ENCODE measurements around the gene URGCP. TPM values are rescaled to one million over a fixed set of nuclear protein-coding genes. Genes with fewer than 3 reads are reported as not detected.

The URGCP gene
- total RNA-seq, 1 experiment from 2014 or later: 19.5 TPM

- no peak overlapping the region for H3K27ac Mint-ChIP-seq
- CTCF ChIA-PET: interaction anchor here (2.4 kb wide), 1 partner anchor 9 kb away, joined by 14 read pairs; no protein-coding TSS in a partner anchor
- H3K36me3 Mint-ChIP-seq: 0 out of 2 replicates have a peak, but pooled peaks cover 3% of the 10 kb centered on the region
- POLR2A ChIA-PET: no interaction called here
- H3K27me3 Mint-ChIP-seq (ENCODE audit: low read depth): no peaks in the 10 kb centered on the region; the same call in 1 of the 2 replicates
- peaks cover 14% of the 10 kb centered on the region for H3K4me1 Mint-ChIP-seq
- no peak for DNase-seq (ENCODE audit: low spot score)
- ATAC-seq: no peak
- TF ChIP-seq ELF4 (CRISPR knock-in tag; IDR thresholded peaks at IDR 0.05; ENCODE audit: low read depth) (no peak), FOXP4 (CRISPR knock-in tag; IDR thresholded peaks at IDR 0.05) (no peak), GTF2I (CRISPR knock-in tag; conservative IDR thresholded peaks at IDR 0.05) (no peak), GRHL2 (CRISPR knock-in tag; IDR thresholded peaks at IDR 0.05; ENCODE audit: insufficient replicate concordance, severe bottlenecking) (no peak)
- H3K9me3 Mint-ChIP-seq: no peaks in the 10 kb centered on the region
- no peak overlapping the region for H3K4me3 Mint-ChIP-seq
Observed at GRCh38 chr7:43953071-43953470, 46.7 kb upstream of the URGCP start.

- Mint-ChIP-seq H3K27ac (no peak overlapping the region), H3K4me1 (peaks cover 17% of the 10 kb centered on the region), H3K9me3 (no peaks in the 10 kb centered on the region), H3K36me3 (no peaks in the 10 kb centered on the region), H3K27me3 (ENCODE audit: low read depth) (no peaks in the 10 kb centered on the region; the same call in 1 of the 2 replicates), H3K4me3 (no peak overlapping the region)
- ChIA-PET CTCF (interaction anchor here (0.6 kb wide), 1 partner anchor 301 kb away, joined by 4 read pairs; no protein-coding TSS in a partner anchor), POLR2A (no interaction called here)
- TF ChIP-seq NFATC4 (CRISPR knock-in tag; IDR thresholded peaks at IDR 0.05): no peak
- no peak for TF ChIP-seq GABPB1 (CRISPR knock-in tag; IDR thresholded peaks at IDR 0.05)
- no peak for TF ChIP-seq TEAD1 (CRISPR knock-in tag; IDR thresholded peaks at IDR 0.05)
- no peak for DNase-seq (ENCODE audit: low spot score)
- ATAC-seq: no peak
Observed at GRCh38 chr7:43952028-43952427, 45.6 kb upstream of the URGCP start.

- H3K4me3 Mint-ChIP-seq: no peak overlapping the region
- TF ChIP-seq IRF2 (CRISPR knock-in tag; IDR thresholded peaks at IDR 0.05; ENCODE audit: borderline replicate concordance, low read depth): no peak
- TF ChIP-seq FOXP1 (CRISPR knock-in tag; IDR thresholded peaks at IDR 0.05; ENCODE audit: borderline replicate concordance): no peak
- TF ChIP-seq ZNF263 (CRISPR knock-in tag; IDR thresholded peaks at IDR 0.05; ENCODE audit: low read depth): no peak
- no peak for TF ChIP-seq SP1 (CRISPR knock-in tag; conservative IDR thresholded peaks at IDR 0.05)
- TF ChIP-seq ZNF396 (CRISPR knock-in tag; IDR thresholded peaks at IDR 0.05; ENCODE audit: borderline replicate concordance): no peak
- TF ChIP-seq SMAD4 (CRISPR knock-in tag; IDR thresholded peaks at IDR 0.05): no peak
- TF ChIP-seq FOXK1 (CRISPR knock-in tag; IDR thresholded peaks at IDR 0.05): no peak
- no peak for TF ChIP-seq SOX15 (CRISPR knock-in tag; IDR thresholded peaks at IDR 0.05)
- TF ChIP-seq HMGA2 (CRISPR knock-in tag; IDR thresholded peaks at IDR 0.05): no peak
- TF ChIP-seq ATF3 (CRISPR knock-in tag; conservative IDR thresholded peaks at IDR 0.05): no peak
- TF ChIP-seq E2F1 (CRISPR knock-in tag; IDR thresholded peaks at IDR 0.05): no peak
- no peak for TF ChIP-seq ATF2 (CRISPR knock-in tag; IDR thresholded peaks at IDR 0.05; ENCODE audit: borderline replicate concordance, low read depth)
- no peak for TF ChIP-seq ZBTB43 (CRISPR knock-in tag; IDR thresholded peaks at IDR 0.05)
- no peak for TF ChIP-seq NR1H2 (CRISPR knock-in tag; IDR thresholded peaks at IDR 0.05)
- no peaks in the 10 kb centered on the region for H3K36me3 Mint-ChIP-seq
- H3K27ac Mint-ChIP-seq: no peak overlapping the region
- ChIA-PET CTCF (interaction anchor here (1.4 to 3.6 kb wide), 2 partner anchors 10 to 39 kb away, joined by 3 to 14 read pairs; no protein-coding TSS in a partner anchor), POLR2A (no interaction called here)
- ATAC-seq (no peak), DNase-seq (ENCODE audit: low spot score) (no peak)
- H3K27me3 Mint-ChIP-seq (ENCODE audit: low read depth): no peaks in the 10 kb centered on the region
- H3K9me3 Mint-ChIP-seq: no peaks in the 10 kb centered on the region
- H3K4me1 Mint-ChIP-seq: peaks cover 8% of the 10 kb centered on the region
Observed at GRCh38 chr7:43944286-43944685, 37.9 kb upstream of the URGCP start.

All from WTC11 (cell line).